Mesenchymal stem cell (in vitro differentiated cells and primary cell): Measurements from ENCODE around the gene CNDP1.

Source experiments
- DNase-seq: peaks from one replicate; pipeline ENCODE4 v3.0.0-alpha.2; 2013
- H2AFZ ChIP-seq: one replicate; pipeline ENCODE4 v1.6.1; 2013; ENCODE audit warnings: low read depth, mild to moderate bottlenecking, control low read depth, inconsistent platforms, low read length, moderate library complexity
- H2AK5ac ChIP-seq: 2 replicates; pipeline ENCODE4 v1.6.1; 2013; ENCODE audit warnings: low read length, moderate library complexity, mild to moderate bottlenecking, inconsistent platforms; ENCODE audit not compliant: severe bottlenecking
- H2BK120ac ChIP-seq: one replicate; pipeline ENCODE4 v1.6.1; 2013; ENCODE audit warnings: low read depth, mild to moderate bottlenecking, inconsistent platforms, low read length, moderate library complexity
- H2BK12ac ChIP-seq, 2 experiments: one replicate each; pipeline ENCODE4 v1.6.1; 2013; ENCODE audit warnings: inconsistent platforms in 2 of 2, low read length in 2 of 2, mild to moderate bottlenecking in 2 of 2, moderate library complexity in 2 of 2, control low read depth in 1 of 2
- H2BK15ac ChIP-seq: one replicate; pipeline ENCODE4 v1.6.1; 2013; ENCODE audit warnings: mild to moderate bottlenecking, low read depth, inconsistent platforms; ENCODE audit not compliant: poor library complexity, severe bottlenecking
- H2BK5ac ChIP-seq: 2 replicates; pipeline ENCODE4 v1.6.1; 2013; ENCODE audit warnings: low read depth, mild to moderate bottlenecking, low read length, control low read depth, inconsistent platforms; ENCODE audit not compliant: poor library complexity, severe bottlenecking
- H3K14ac ChIP-seq, 2 experiments: one replicate each; pipeline ENCODE4 v1.6.1; 2013; ENCODE audit warnings: inconsistent platforms in 2 of 2, low read length in 2 of 2, control low read depth in 1 of 2, mild to moderate bottlenecking in 1 of 2, moderate library complexity in 1 of 2
- H3K18ac ChIP-seq, 2 experiments: one replicate each; pipeline ENCODE4 v1.6.1; 2013; ENCODE audit warnings: inconsistent platforms in 2 of 2, low read length in 2 of 2, control low read depth in 1 of 2, low read depth in 1 of 2, mild to moderate bottlenecking in 1 of 2
- H3K23ac ChIP-seq, 2 experiments: one replicate each; pipeline ENCODE4 v1.6.1; 2013; ENCODE audit warnings: inconsistent platforms in 2 of 2, low read length in 2 of 2, mild to moderate bottlenecking in 2 of 2, moderate library complexity in 2 of 2, control low read depth in 1 of 2
- H3K27ac ChIP-seq: 2 replicates; pipeline ENCODE4 v1.5.1; 2013; ENCODE audit warnings: mild to moderate bottlenecking, moderate library complexity, low read length, control low read depth, inconsistent platforms; ENCODE audit not compliant: poor library complexity, severe bottlenecking
- H3K27me3 ChIP-seq, 2 experiments: 2 replicates each; pipeline versions ENCODE4 v1.6.1 to v1.7.0; 2013; ENCODE audit warnings: low read length in 2 of 2, mild to moderate bottlenecking in 2 of 2, moderate library complexity in 2 of 2, control low read depth in 1 of 2, inconsistent platforms in 1 of 2; ENCODE audit not compliant: control insufficient read depth in 1 of 2, insufficient read depth in 1 of 2
- H3K36me3 ChIP-seq, 2 experiments: 2 replicates each; pipeline versions ENCODE4 v1.6.1 to v1.7.0; 2013; ENCODE audit warnings: low read length in 2 of 2, control low read depth in 1 of 2, inconsistent platforms in 1 of 2, low read depth in 1 of 2, mild to moderate bottlenecking in 1 of 2; ENCODE audit not compliant: insufficient read depth in 2 of 2, control insufficient read depth in 1 of 2
- H3K4ac ChIP-seq, 2 experiments: one replicate each; pipeline ENCODE4 v1.6.1; 2013; ENCODE audit warnings: inconsistent platforms in 2 of 2, low read length in 2 of 2, mild to moderate bottlenecking in 2 of 2, moderate library complexity in 2 of 2, control low read depth in 1 of 2, low read depth in 1 of 2
- H3K4me1 ChIP-seq: 2 replicates; pipeline ENCODE4 v1.6.1; 2013; ENCODE audit warnings: low read depth, low read length, control low read depth; ENCODE audit not compliant: control insufficient read depth, insufficient read depth
- H3K4me2 ChIP-seq: 2 replicates; pipeline ENCODE4 v1.6.1; 2013; ENCODE audit warnings: low read length, mild to moderate bottlenecking, inconsistent platforms; ENCODE audit not compliant: poor library complexity, severe bottlenecking
- H3K4me3 ChIP-seq, 2 experiments: 2 replicates each; pipeline versions ENCODE4 v1.5.1 to v1.7.0; 2013; ENCODE audit warnings: low read length in 2 of 2, mild to moderate bottlenecking in 2 of 2, control low read depth in 1 of 2, low read depth in 1 of 2; ENCODE audit not compliant: insufficient read depth in 1 of 2
- H3K79me1 ChIP-seq: replicated peaks from 2 replicates; pipeline ENCODE4 v1.6.1; 2013; ENCODE audit warnings: mild to moderate bottlenecking, control low read depth, low read length, inconsistent platforms; ENCODE audit not compliant: poor library complexity, severe bottlenecking
- H3K9ac ChIP-seq: 2 replicates; pipeline ENCODE4 v1.7.0; 2013; ENCODE audit warnings: mild to moderate bottlenecking, low read length, moderate library complexity
- H3K9me3 ChIP-seq: 2 replicates; pipeline ENCODE4 v1.7.0; 2013; ENCODE audit warnings: mild to moderate bottlenecking, low read length; ENCODE audit not compliant: control insufficient read depth
- H4K8ac ChIP-seq: one replicate; pipeline ENCODE4 v1.6.1; 2013; ENCODE audit warnings: inconsistent platforms, mild to moderate bottlenecking, low read length, moderate library complexity
- H4K91ac ChIP-seq: one replicate; pipeline ENCODE4 v1.6.1; 2013; ENCODE audit warnings: mild to moderate bottlenecking, low read length, inconsistent platforms
- WGBS: methylation state at CpG from one replicate; pipeline ENCODE4 v1.1.7; 2013; ENCODE audit warnings: mixed read lengths; 5-methylcytosine and 5-hydroxymethylcytosine counted together

CNDP1 gene

GRCh38 chr18:74497324-74497676 is 37.0 kb upstream of the CNDP1 start:
- Histone ChIP-seq H2AFZ (no peak overlapping the region), H3K79me1 (no peaks in the 10 kb centered on the region), H2BK15ac (no peak overlapping the region), H3K27me3 (no peaks in the 10 kb centered on the region), H2BK12ac (peak overlapping the region in 1 of 2 experiments; percentile 38), H3K4me2 (peak overlapping the region; percentile 90), H3K27ac (peak overlapping the region; percentile 95), H4K8ac (no peak overlapping the region), H3K4me1 (peaks cover 16% of the 10 kb centered on the region), H2BK5ac (no peak overlapping the region), H3K4ac (no peak overlapping the region), H2BK120ac (no peak overlapping the region), H3K23ac (no peak overlapping the region), H4K91ac (peak overlapping the region; percentile 65), H2AK5ac (peak overlapping the region; percentile 97), H3K4me3 (peak overlapping the region in 1 of 2 experiments; percentile 97), H3K9ac (peak overlapping the region; percentile 95), H3K18ac (peak overlapping the region in 1 of 2 experiments; percentile 18), H3K9me3 (peaks cover under 1% of the 10 kb centered on the region), H3K36me3 (peaks cover 3 to 15% of the 10 kb centered on the region in 2 experiments), H3K14ac (no peak overlapping the region)
- DNase-seq, result no peak
- WGBS, result 98% methylated on average over 8 of the region's 8 CpGs

GRCh38 chr18:74497778-74498177 is 36.5 kb upstream of the CNDP1 start:
- H3K9me3 ChIP-seq, result no peaks in the 10 kb centered on the region
- H3K79me1 ChIP-seq, result no peaks in the 10 kb centered on the region
- no peak overlapping the region for H3K23ac ChIP-seq
- no peaks in the 10 kb centered on the region for H3K27me3 ChIP-seq
- H3K36me3 ChIP-seq, result peaks cover 3 to 20% of the 10 kb centered on the region in 2 experiments
- H4K91ac ChIP-seq, result no peak overlapping the region
- H3K9ac ChIP-seq, result no peak overlapping the region
- 91% methylated on average over 3 of the region's 3 CpGs for WGBS
- peak overlapping the region; percentile 95 for H3K27ac ChIP-seq
- DNase-seq, result no peak
- no peak overlapping the region for H2BK15ac ChIP-seq
- no peak overlapping the region for H4K8ac ChIP-seq
- H2BK5ac ChIP-seq, result no peak overlapping the region
- no peak overlapping the region for H3K14ac ChIP-seq
- H3K18ac ChIP-seq, result no peak overlapping the region
- H3K4me3 ChIP-seq, result peak overlapping the region in 1 of 2 experiments; percentile 97
- H3K4ac ChIP-seq, result no peak overlapping the region
- H3K4me2 ChIP-seq, result no peak overlapping the region
- peaks cover 17% of the 10 kb centered on the region for H3K4me1 ChIP-seq
- no peak overlapping the region for H2AFZ ChIP-seq
- no peak overlapping the region for H2BK120ac ChIP-seq
- H2AK5ac ChIP-seq, result peak overlapping the region; percentile 75
- peak overlapping the region in 1 of 2 experiments; percentile 6 for H2BK12ac ChIP-seq

GRCh38 chr18:74498712-74499627 is 35.3 kb upstream of the CNDP1 start:
- peak overlapping the region; percentile 80 for H3K9ac ChIP-seq
- no peak overlapping the region for H3K4ac ChIP-seq
- no peak overlapping the region for H2BK15ac ChIP-seq
- H3K23ac ChIP-seq, result peak overlapping the region in 1 of 2 experiments; percentile 28
- DNase-seq, result peak; percentile 62
- H3K18ac ChIP-seq, result no peak overlapping the region
- no peak overlapping the region for H2BK120ac ChIP-seq
- peak overlapping the region; percentile 79 for H3K27ac ChIP-seq
- H2BK12ac ChIP-seq, result no peak overlapping the region
- WGBS, result 72% methylated on average over 11 of the region's 14 CpGs
- peak overlapping the region; percentile 8 for H4K8ac ChIP-seq
- no peaks in the 10 kb centered on the region for H3K9me3 ChIP-seq
- peak overlapping the region; percentile 54 for H3K4me2 ChIP-seq
- peak overlapping the region in 1 of 2 experiments; percentile 58 for H3K4me3 ChIP-seq
- no peaks in the 10 kb centered on the region for H3K79me1 ChIP-seq
- H3K4me1 ChIP-seq, result peaks cover 17% of the 10 kb centered on the region
- H3K27me3 ChIP-seq, result no peaks in the 10 kb centered on the region
- H2AK5ac ChIP-seq, result peak overlapping the region; percentile 80
- no peak overlapping the region for H2BK5ac ChIP-seq
- H2AFZ ChIP-seq, result no peak overlapping the region
- H3K36me3 ChIP-seq, result peaks cover 11 to 29% of the 10 kb centered on the region in 2 experiments
- no peak overlapping the region for H3K14ac ChIP-seq
- no peak overlapping the region for H4K91ac ChIP-seq

GRCh38 chr18:74499633-74500032 is 34.7 kb upstream of the CNDP1 start:
- 83% methylated on average over 9 of the region's 9 CpGs for WGBS
- peak overlapping the region; percentile 54 for H3K4me2 ChIP-seq

More at GRCh38 chr18:74499633-74500032, 34.7 kb upstream of the CNDP1 start:
- Histone ChIP-seq H3K27me3 (no peaks in the 10 kb centered on the region), H2BK120ac (no peak overlapping the region), H3K4me3 (peak overlapping the region in 1 of 2 experiments; percentile 58), H2BK5ac (no peak overlapping the region), H3K9ac (peak overlapping the region; percentile 80), H4K91ac (no peak overlapping the region), H3K27ac (peak overlapping the region; percentile 79), H2AK5ac (no peak overlapping the region), H3K36me3 (peaks cover 15 to 35% of the 10 kb centered on the region in 2 experiments), H4K8ac (peak overlapping the region; percentile 45), H3K14ac (no peak overlapping the region), H2BK15ac (no peak overlapping the region), H3K18ac (no peak overlapping the region), H3K4ac (no peak overlapping the region), H3K79me1 (peaks cover 2% of the 10 kb centered on the region), H2BK12ac (no peak overlapping the region), H3K23ac (no peak overlapping the region), H3K4me1 (peaks cover 17% of the 10 kb centered on the region), H3K9me3 (no peaks in the 10 kb centered on the region), H2AFZ (no peak overlapping the region)
- DNase-seq, result peak; percentile 47
